ENCODE data around the gene TRAPPC10.

DNA sequence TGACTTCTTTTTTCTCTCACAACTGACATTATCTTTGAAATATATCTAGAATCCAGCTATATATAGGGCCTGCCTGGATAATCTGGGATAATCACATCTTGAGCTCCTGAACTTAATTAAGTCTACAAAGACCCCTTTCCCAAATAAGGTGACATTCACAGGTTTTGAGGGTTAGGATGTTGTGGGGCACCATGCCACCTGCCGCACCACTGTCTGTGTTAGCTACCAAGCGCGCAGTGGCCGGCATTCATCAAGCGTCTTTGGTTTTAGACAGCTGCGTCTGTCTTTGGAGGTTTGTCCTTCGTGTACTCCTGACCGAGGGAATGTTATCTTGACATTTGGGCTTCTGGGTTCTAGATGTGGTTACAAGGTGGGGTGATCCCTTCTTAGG is 7.5 kb downstream of the TRAPPC10 start:
- TF ChIP-seq, protein P1, sequence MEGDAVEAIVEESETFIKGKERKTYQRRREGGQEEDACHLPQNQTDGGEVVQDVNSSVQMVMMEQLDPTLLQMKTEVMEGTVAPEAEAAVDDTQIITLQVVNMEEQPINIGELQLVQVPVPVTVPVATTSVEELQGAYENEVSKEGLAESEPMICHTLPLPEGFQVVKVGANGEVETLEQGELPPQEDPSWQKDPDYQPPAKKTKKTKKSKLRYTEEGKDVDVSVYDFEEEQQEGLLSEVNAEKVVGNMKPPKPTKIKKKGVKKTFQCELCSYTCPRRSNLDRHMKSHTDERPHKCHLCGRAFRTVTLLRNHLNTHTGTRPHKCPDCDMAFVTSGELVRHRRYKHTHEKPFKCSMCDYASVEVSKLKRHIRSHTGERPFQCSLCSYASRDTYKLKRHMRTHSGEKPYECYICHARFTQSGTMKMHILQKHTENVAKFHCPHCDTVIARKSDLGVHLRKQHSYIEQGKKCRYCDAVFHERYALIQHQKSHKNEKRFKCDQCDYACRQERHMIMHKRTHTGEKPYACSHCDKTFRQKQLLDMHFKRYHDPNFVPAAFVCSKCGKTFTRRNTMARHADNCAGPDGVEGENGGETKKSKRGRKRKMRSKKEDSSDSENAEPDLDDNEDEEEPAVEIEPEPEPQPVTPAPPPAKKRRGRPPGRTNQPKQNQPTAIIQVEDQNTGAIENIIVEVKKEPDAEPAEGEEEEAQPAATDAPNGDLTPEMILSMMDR (IDR thresholded peaks at IDR 0.05; ENCODE audit: insufficient read depth, low read length), result no peak
- TF ChIP-seq POLR2AphosphoS5 (IDR thresholded peaks at IDR 0.05; ENCODE audit: low read depth), result no peak
